Endothelial cell of hepatic sinusoid (primary cell): ENCODE results near the gene KATNAL1.

Experiments
- in situ Hi-C: cut with HindIII; loops from 2 replicates; pipeline ENCODE4 v1.10.0; 2017; ENCODE audit warnings: low sequenced_read_pairs

Gene KATNAL1

GRCh38 chr13:30333616-30334015 lies 26.3 kb upstream of the KATNAL1 start:
- in situ Hi-C loops = no loop called here

- in situ Hi-C loops = no loop called here
Measured at GRCh38 chr13:30332456-30333143, 25.2 kb upstream of the KATNAL1 start.

DNA sequence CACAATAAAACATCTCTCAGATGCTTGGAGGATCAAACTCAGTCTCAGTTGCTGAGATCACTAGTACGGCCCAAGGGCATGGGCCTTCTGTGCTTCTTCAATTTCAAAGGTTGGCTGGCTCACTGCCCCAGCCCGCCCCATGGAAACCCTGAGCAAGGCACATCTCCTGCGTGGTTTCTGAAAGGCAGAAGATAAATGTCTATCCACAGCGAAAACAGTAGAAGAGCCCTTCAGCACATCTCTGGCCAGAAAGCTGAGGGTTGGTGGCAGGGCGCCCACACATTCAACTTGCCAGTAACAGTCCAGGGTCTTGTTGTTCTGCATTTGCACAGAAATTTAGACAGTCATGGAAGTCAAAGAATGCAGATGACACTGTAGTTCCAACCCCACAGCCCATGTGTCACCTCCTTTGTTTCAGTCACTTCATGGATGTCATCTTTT lies 24.0 kb upstream of the KATNAL1 start:
- in situ Hi-C loops = no loop called here

GRCh38 chr13:30329009-30329585 lies 21.7 kb upstream of the KATNAL1 start:
- in situ Hi-C loops = no loop called here

DNA sequence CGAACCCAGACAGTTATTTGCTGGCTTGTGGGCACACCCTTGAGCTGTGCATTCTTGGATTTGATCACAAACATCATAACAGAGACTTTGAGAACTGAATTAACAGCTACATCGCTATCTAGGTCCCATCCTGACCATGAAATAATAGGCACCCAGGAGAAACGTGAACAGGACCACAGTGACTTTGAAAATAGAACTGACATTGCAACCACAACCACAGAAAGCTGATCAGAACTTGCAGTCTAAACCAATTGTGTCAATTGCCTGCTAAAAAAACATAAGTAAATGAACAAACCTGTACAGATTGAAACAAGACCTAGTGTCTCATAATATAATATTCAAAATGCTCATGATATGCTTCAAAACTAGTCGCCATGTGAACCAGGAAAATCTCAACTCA lies 18.3 kb upstream of the KATNAL1 start:
- in situ Hi-C loops = no loop called here

- in situ Hi-C loops = no loop called here
Measured at GRCh38 chr13:30323524-30323923, 16.2 kb upstream of the KATNAL1 start.

DNA sequence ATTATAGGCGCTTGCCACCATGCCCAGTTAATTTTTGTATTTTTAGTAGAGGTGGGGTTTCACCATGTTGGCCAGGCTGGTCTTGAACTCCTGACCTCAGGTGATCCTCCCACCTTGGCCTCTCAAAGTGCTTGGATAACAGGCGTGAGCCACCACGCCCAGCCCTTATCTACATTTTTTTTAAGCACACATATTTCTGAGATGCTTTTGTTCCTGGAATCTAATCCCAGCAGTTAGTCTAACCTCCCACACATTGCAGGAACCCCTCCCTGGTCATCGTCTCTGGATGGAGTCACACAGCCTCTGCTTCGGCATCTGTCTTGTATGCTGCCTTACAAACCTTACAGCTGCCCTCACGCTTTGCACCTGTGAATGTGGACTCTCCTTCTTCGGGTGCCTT lies 15.1 kb upstream of the KATNAL1 start:
- in situ Hi-C loops = no loop called here

DNA sequence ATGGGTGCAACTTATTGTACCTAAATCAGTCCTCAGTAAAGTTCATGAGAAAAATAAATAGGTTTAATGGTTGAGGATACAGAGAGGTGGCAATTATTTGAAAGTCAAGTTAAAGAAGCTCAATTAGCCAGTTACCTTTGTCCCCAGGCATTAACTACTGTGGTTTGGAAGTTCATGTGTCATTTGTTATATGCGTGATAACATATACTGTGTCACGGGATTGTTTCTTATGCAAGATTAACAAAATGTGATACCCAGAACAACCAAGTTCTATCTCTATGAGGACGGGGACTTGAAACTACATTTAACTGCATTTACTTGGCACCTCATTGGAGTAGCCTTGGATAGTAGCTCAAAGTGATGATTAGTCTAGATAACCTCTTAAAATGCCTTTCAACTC lies 13.9 kb upstream of the KATNAL1 start:
- in situ Hi-C loops = no loop called here

- in situ Hi-C loops = no loop called here
Measured at GRCh38 chr13:30319655-30320054, 12.3 kb upstream of the KATNAL1 start.

DNA sequence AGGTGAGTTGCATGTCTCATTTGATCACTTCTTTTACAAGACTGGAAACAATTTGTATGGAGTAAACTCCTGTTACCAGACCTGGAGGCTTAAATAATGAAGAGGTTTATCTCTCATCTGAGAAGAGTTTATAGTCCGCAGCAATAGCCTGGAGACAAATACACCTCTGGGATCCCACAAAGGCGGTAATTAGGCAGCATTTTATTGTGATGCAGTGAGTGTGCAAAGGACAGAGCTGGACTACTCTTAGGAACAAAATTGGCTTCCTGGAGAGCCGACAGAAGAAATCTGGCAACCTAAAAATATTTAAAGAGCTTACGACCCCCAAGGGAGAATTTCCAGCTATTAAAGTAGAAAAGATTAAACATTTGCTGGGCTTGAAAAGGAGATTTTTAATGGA lies 11.8 kb upstream of the KATNAL1 start:
- in situ Hi-C loops = no loop called here

DNA sequence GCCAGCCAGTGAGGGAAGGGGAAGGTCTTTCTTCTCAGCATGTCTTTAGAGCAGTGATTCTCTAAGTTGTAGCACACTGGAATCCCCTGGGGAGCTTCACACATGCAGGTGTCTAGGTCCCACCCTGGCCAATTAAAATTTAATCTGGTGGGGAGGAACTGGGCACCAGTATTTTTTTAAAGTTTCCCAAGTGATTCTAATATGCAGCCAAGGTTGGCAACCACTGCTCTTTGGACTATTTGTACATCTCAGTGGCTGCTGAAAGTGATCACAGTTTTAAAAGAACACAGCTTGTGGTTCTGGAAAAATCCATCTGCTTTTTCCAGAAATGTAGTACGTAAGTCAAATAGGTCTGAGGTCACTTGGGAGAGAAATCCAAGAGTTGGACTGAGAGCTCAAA lies 10.7 kb upstream of the KATNAL1 start:
- in situ Hi-C loops = no loop called here

DNA sequence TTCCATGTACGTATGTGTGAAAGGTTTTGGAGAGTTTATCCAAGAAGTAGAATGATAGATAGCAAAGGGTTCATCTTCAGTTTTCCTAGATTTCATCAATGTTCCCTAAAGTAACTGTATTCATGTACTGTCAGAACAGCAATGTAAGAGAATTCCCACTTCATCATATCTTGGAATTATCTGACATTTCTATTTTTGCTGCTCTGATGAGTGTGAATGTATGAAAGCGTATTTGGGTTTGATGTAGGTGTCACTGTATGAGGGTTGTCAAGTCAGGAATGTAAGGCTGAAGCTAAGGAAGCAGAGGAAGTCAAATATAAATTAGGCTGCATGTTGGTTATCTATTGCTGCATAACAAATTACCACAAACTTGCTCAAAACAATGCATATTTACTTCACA lies 7.2 kb upstream of the KATNAL1 start:
- in situ Hi-C loops = no loop called here

DNA sequence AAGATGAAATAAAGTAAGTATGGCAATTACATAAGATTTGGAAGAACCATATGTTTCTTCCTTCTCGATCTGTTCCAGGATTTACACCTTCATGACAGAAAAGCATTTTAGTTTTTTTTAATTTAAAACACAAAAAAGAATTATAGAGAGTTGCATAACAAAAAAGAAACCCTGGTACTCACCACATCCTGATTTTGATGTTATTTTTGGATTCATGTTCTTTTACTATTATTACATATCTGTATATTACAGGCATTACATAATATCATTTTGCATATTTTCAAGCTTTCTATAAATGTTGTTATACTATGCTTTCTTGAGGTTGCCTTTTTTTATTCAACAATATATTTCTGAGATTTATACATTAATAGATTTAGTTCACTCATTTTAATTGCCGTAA lies 6.7 kb upstream of the KATNAL1 start:
- in situ Hi-C loops = no loop called here

DNA sequence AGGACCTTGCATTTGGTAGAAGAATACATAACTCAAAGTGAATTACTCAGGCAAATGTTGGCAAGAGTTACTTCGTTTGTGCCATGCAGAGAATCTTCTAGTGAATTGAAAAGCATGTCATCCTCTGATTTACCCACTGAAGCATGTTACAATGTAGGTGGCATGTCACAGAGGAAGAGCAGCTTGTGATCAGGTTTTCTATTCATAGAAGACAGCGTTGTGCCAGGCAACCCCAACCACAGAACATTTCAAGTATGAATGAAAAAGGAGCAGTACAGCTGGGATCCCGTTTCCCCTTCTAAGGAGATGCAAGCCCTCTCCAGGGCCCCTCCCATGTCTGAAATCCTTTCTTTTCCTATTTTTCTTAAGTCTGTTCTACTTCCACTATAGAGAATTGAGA lies 6.0 kb upstream of the KATNAL1 start:
- in situ Hi-C loops = no loop called here

GRCh38 chr13:30312904-30313303 lies 5.6 kb upstream of the KATNAL1 start:
- in situ Hi-C loops = no loop called here

GRCh38 chr13:30308548-30308947 lies 1.2 kb upstream of the KATNAL1 start:
- in situ Hi-C loops = no loop called here

GRCh38 chr13:30307971-30308290 lies 580 bp upstream of the KATNAL1 start:
- in situ Hi-C loops = no loop called here

DNA sequence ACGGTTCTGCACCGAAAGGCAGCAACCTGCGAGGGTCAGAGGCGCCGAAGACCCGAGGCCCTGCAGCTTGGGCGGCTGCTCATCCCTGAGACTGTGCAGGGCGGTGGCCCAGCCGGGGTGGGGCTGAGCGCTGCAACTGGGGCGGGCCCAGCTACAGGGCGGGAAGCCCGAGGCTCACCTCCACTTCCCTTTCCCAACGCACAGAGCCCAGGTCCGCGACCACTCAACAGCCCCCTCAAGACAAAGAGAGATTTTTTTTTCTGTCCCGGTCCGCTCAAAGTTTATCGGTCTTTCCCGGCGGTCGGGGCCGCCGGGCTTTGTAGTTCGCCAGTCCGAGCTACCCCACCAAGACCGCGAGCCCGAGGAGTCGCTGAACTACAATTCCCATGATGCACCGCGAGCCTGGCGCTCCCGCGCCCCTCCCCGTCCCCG lies 573 bp downstream of the KATNAL1 start:
- in situ Hi-C loops = no loop called here

DNA sequence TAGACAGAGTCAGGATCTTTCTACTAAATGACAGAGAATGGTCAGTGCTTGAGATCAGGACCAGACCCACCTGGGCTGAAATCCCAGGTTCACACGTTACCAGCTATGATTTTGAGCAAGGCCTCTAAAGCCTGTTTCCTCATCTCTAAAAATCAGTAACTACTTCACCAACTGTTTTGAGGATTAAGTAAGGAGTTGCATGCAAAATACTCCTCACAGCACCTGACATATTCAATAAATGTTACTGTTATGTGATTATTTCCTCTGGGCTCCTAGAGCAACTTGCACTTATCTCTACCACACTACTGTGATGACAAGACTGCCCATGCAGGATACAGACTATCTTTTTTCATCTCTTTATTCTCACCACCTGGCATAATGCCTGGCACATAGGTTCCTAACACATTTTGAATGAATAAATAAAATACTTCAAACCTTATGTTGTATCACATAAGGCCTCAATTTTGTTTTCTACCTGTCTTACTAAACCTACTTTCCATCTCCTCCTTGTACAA lies 1.8 kb downstream of the KATNAL1 start:
- in situ Hi-C loops = no loop called here

- in situ Hi-C loops = no loop called here
Measured at GRCh38 chr13:30303269-30303668, 4.1 kb downstream of the KATNAL1 start.

DNA sequence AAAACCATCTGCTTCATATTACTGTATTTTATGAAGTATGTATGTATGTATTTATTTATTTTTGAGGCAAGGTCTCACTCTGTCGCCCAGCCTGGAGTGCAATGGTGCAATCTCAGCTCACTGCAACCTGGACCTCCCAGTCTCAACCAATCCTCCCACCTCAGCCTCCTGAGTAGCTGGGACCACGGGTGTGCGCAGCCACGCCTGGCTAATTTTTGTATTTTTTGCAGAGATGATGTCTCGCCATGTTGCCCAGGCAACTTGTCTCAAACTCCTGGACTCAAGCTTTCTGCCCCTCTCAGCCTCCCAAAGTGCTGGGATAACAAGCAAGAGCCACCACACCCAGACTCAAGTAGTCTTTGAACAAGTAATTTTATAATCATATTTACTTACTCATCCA lies 5.5 kb downstream of the KATNAL1 start:
- in situ Hi-C loops = no loop called here

GRCh38 chr13:30300596-30300995 lies 6.8 kb downstream of the KATNAL1 start:
- in situ Hi-C loops = no loop called here

DNA sequence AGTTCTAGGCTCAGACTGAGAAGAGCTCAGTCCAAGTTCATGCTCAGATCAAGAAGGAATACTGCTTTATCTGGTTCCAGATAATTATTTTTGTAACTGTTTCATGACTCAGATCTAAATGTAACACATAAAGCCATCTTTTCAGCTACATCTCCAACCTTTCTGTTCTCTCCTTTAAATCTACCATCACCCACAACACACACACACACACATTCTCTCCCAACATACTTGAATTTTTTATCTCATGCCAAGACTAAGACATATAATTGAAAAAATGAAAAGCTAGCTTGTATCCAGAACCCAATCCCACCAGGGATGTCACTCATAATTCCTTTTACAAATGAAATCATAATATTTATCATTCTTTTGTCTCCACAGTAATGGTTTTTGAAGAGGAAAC lies 7.6 kb downstream of the KATNAL1 start:
- in situ Hi-C loops = no loop called here
